IPS DF 19.7 (cell line): Measurements from ENCODE around the gene TCF3.
"Not testable (repeated sequence)": the region's sequence is repeated elsewhere in the genome, so short reads cannot be mapped to it uniquely, and the experiment has no call there.

Experiments used
- DNase-seq: peaks from one replicate; pipeline ENCODE4 v3.0.0-alpha.2; 2013; ENCODE audit warnings: low read depth, low spot score

The TCF3 gene

GRCh38 chr19:1650650-1651567, 1.5 kb downstream of the TCF3 start:
- DNase-seq: no peak

GRCh38 chr19:1649706-1650649, 2.4 kb downstream of the TCF3 start:
- DNase-seq: no peak

GRCh38 chr19:1648920-1649541, 3.4 kb downstream of the TCF3 start:
- no peak for DNase-seq

GRCh38 chr19:1648459-1648849, 4.0 kb downstream of the TCF3 start:
- DNase-seq: no peak

GRCh38 chr19:1647501-1648458, 4.6 kb downstream of the TCF3 start:
- no peak for DNase-seq

GRCh38 chr19:1646659-1647453, 5.6 kb downstream of the TCF3 start:
- DNase-seq: no peak

GRCh38 chr19:1646149-1646548, 6.3 kb downstream of the TCF3 start:
- no peak for DNase-seq

GRCh38 chr19:1645299-1645698, 7.1 kb downstream of the TCF3 start:
- no peak for DNase-seq

- no peak for DNase-seq
Measured at GRCh38 chr19:1644070-1644469, 8.3 kb downstream of the TCF3 start.

- not testable (repeated sequence) for DNase-seq
Measured at GRCh38 chr19:1640893-1641448, 11.4 kb downstream of the TCF3 start.

GRCh38 chr19:1636325-1637236, 15.8 kb downstream of the TCF3 start:
- DNase-seq: no peak

- DNase-seq: no peak
Measured at GRCh38 chr19:1634938-1635243, 17.5 kb downstream of the TCF3 start.

- DNase-seq: no peak
Measured at GRCh38 chr19:1634242-1634937, 18.0 kb downstream of the TCF3 start.

GRCh38 chr19:1633269-1633826, 19.1 kb downstream of the TCF3 start:
- DNase-seq: no peak

GRCh38 chr19:1632462-1633268, 19.8 kb downstream of the TCF3 start:
- no peak for DNase-seq

GRCh38 chr19:1631557-1632100, 20.8 kb downstream of the TCF3 start:
- no peak for DNase-seq

- DNase-seq: no peak
Measured at GRCh38 chr19:1630811-1631210, 21.6 kb downstream of the TCF3 start.
